ENCODE results near the gene OR5AU1.
"Not testable (repeated sequence)": the region's sequence is repeated elsewhere in the genome, so short reads cannot be mapped to it uniquely, and the experiment has no call there.

OR5AU1 gene

DNA sequence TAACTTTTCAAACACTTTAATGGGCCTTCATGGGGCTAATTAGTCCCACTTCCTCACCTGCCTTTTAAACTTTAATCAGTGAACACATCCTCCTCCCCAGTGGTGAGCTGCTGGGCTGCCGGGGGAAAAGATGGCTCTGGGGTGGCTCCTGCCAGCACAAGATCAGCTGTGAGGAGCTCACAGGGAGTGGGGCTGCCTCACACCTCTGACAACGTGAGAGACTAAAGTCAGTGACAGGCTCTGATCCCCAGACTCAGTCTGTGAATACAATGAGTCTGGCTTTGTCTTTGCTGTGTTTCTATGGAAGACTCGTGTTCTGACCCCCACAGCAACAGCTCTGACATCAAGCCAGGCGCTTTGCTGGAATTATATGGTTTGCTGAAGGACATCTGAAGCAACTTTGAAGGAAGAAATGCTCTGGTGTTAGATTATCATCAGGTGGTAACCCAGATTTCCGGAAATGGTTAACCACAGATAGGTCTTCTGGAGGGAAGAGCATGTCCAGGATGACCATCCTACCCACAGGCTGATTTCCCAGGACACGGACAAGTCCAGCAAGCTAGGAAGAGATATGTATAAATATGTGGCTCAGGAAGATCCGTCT, 9.2 kb upstream of the OR5AU1 start:
- H3K4me1 ChIP-seq (ENCODE audit: control insufficient read depth, insufficient read depth, low read length); H3K9ac ChIP-seq (ENCODE audit: low read length); H3K4me3 ChIP-seq (ENCODE audit: low read length); H3K36me3 ChIP-seq (ENCODE audit: control insufficient read depth, insufficient read depth, low read length); H3K27me3 ChIP-seq (ENCODE audit: control insufficient read depth, insufficient read depth, low read length); H3K9me3 ChIP-seq (ENCODE audit: control insufficient read depth, low read length): not testable (repeated sequence)

DNA sequence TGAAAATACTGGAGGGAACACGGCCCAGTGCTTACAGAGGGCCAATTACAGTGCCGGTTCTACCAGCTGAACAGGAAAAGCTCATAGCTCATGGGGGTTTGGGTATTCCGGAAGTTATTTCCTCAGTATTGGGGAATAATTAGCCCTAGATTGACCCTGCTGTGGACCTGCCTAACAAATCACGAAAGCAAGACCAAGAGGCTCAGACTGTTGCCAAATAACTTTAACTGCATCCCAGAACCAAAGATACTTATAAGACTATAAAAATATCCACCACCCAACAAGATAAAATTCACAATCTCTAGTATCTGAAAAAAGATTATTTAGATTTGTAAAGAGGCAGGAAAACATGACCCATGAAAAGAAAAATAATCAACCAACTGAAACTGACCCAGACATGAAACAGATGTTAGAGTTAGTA, 8.0 kb upstream of the OR5AU1 start:
- Histone ChIP-seq H3K9ac (ENCODE audit: low read length) (no peak overlapping the region), H3K27me3 (ENCODE audit: control insufficient read depth, insufficient read depth, low read length) (peaks cover 3% of the 10 kb centered on the region), H3K36me3 (ENCODE audit: control insufficient read depth, insufficient read depth, low read length) (no peaks in the 10 kb centered on the region), H3K9me3 (ENCODE audit: control insufficient read depth, low read length) (no peaks in the 10 kb centered on the region), H3K4me1 (ENCODE audit: control insufficient read depth, insufficient read depth, low read length) (no peaks in the 10 kb centered on the region), H3K4me3 (ENCODE audit: low read length) (no peak overlapping the region)

DNA sequence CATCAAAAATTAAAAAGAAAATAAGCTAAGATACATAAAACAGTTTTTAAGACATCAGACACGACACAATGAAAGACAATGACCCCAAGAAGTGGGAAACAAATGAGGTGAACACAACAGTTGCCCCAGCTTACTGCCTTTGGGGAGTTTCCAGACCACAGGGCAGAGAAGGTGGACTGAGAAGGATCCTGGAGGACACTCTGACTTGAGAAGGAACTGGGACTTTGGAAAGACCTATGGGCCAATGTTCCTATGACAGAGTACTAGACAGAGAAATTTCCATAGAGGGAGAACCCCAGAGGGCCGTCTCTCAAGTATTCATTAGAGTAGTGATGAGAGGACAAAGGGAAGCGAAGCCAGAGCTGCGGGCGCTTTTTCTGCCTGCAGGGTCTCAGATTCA, 6.2 kb upstream of the OR5AU1 start:
- H3K36me3 ChIP-seq (ENCODE audit: control insufficient read depth, insufficient read depth, low read length) = no peaks in the 10 kb centered on the region
- no peaks in the 10 kb centered on the region for H3K27me3 ChIP-seq (ENCODE audit: control insufficient read depth, insufficient read depth, low read length)
- H3K4me3 ChIP-seq (ENCODE audit: low read length) = no peak overlapping the region
- no peak overlapping the region for H3K9ac ChIP-seq (ENCODE audit: low read length)
- H3K4me1 ChIP-seq (ENCODE audit: control insufficient read depth, insufficient read depth, low read length) = no peaks in the 10 kb centered on the region
- H3K9me3 ChIP-seq (ENCODE audit: control insufficient read depth, low read length) = no peaks in the 10 kb centered on the region

DNA sequence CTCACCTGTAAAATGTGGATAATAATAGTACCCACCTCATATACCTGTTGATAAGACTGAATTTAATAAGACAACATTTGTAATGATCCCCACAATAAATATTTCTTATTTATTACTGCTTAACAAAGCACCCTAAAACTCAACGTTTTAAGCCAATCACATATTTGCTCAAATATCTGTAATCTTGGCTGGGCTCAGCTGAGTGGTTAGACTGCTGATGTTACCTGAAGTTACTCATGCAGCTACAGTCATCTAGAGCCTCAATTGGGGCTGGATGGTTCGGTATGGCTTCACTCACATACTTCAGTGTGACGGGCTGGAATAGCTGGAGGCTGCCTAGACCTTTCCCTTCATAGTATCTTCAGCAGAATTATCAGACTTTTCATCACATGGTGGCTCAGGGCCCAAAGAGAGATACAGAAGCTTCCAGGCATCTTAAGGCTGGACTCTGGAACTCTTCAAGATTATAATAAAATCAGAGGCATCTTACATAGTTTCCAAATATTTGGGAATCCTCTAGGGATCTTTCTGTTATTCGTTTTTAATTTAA, 4.3 kb upstream of the OR5AU1 start:
- H3K36me3 ChIP-seq (ENCODE audit: control insufficient read depth, insufficient read depth, low read length) = no peaks in the 10 kb centered on the region
- no peaks in the 10 kb centered on the region for H3K9me3 ChIP-seq (ENCODE audit: control insufficient read depth, low read length)
- H3K4me3 ChIP-seq (ENCODE audit: low read length) = no peak overlapping the region
- H3K4me1 ChIP-seq (ENCODE audit: control insufficient read depth, insufficient read depth, low read length) = no peaks in the 10 kb centered on the region
- peaks cover 2% of the 10 kb centered on the region for H3K27me3 ChIP-seq (ENCODE audit: control insufficient read depth, insufficient read depth, low read length)
- H3K9ac ChIP-seq (ENCODE audit: low read length) = no peak overlapping the region

DNA sequence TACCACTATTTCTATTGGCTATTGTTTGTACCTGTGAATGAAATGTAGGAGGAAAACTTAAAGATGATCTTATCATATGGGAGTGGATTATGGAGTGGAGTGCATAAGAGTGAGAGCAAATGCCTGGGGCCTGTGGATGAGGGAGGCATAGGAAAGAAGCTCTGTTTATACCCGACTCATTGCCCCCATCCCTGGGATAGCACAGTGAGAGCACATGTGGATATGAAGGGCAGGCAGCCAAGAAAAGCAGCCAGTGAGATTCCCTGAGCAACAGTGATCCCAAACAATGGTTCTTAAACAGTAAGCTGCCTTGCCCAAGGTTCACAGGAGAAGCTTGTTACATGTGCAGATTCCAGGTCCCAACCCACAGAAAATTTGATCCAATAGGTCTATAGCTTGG, 2.3 kb upstream of the OR5AU1 start:
- not testable (repeated sequence) for H3K4me1 ChIP-seq (ENCODE audit: control insufficient read depth, insufficient read depth, low read length); H3K4me3 ChIP-seq (ENCODE audit: low read length); H3K36me3 ChIP-seq (ENCODE audit: control insufficient read depth, insufficient read depth, low read length); H3K9me3 ChIP-seq (ENCODE audit: control insufficient read depth, low read length); H3K9ac ChIP-seq (ENCODE audit: low read length); H3K27me3 ChIP-seq (ENCODE audit: control insufficient read depth, insufficient read depth, low read length)

DNA sequence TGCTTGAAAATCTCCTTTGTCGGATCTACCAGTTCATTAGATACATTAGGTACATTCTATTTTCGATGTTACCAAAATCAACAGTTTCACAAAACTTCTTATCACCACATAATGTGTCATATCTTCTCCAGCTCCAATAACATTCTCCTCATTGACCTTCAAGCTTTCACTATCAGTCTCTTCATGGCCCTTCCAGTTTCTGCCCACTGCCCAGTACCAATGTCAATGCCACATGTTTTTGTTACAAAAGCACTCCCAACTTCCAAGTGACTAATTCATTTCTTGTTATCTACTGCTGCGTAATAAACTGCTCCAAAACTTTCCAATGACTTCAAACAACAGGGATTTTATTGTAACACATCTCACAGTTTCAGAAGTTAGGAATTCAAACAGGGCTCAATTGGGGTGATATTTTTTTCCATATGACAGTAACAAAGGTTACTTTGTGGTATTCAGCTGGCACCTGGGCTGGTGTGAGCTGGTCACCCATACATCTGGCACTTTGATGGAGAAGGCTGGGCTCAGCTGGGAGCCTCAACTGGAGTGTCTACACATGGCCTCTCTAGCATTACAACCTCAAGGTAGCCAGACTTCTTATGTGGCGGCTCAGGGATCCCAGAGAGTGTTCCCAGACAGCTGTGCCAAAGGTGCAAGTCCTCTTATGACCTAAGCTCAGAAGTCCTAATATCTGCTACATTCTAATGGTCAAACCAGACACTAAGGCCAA, 6.1 kb downstream of the OR5AU1 start:
- H3K4me3 ChIP-seq (ENCODE audit: low read length) = no peak overlapping the region
- no peaks in the 10 kb centered on the region for H3K27me3 ChIP-seq (ENCODE audit: control insufficient read depth, insufficient read depth, low read length)

DNA sequence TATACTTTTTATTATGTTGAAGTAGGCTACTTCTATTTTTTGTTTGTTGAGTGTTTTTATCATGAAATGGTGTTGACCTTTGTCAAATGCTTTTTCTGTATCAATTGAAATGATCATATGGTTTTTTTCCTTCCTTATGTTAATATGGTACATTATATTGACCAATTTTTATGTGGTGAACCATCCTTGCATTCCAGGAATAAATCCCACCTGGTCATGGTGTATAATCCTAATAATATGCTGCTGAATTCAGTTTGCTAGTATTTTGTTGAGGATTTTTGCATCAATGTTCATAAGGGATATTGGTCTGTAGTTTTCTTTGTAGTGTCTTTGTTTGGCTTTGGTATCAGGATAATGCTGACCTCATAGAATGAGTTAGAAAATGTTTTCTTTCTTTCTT, 10.4 kb downstream of the OR5AU1 start:
- Histone ChIP-seq H3K27me3 (ENCODE audit: control insufficient read depth, insufficient read depth, low read length) (no peaks in the 10 kb centered on the region), H3K9me3 (ENCODE audit: control insufficient read depth, low read length) (no peaks in the 10 kb centered on the region), H3K4me1 (ENCODE audit: control insufficient read depth, insufficient read depth, low read length) (no peaks in the 10 kb centered on the region), H3K36me3 (ENCODE audit: control insufficient read depth, insufficient read depth, low read length) (no peaks in the 10 kb centered on the region), H3K4me3 (ENCODE audit: low read length) (no peak overlapping the region), H3K9ac (ENCODE audit: low read length) (no peak overlapping the region)

More for the DNA sequence above, 6.1 kb downstream of the OR5AU1 start:
- no peaks in the 10 kb centered on the region for H3K36me3 ChIP-seq (ENCODE audit: control insufficient read depth, insufficient read depth, low read length)
- no peaks in the 10 kb centered on the region for H3K9me3 ChIP-seq (ENCODE audit: control insufficient read depth, low read length)
- no peaks in the 10 kb centered on the region for H3K4me1 ChIP-seq (ENCODE audit: control insufficient read depth, insufficient read depth, low read length)
- H3K9ac ChIP-seq (ENCODE audit: low read length) = no peak overlapping the region

DNA sequence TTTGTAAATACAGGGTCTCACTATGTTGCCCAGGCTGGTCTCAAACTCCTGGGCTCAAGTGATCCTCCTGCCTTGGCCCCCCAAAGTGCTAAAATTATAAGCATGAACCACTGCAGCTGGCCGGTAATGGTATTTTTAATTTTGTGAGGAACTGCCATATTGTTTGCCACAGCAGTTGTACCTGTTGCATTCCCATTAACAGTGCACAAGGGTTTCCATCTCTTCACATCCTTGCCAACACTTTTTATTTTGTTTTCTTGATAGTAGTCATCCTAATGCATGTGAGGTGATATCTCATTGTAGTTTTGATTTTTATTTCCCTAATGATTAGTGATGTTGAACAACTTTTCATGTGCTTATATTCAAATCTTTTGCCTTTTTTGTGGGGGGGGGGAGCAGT, 13.5 kb downstream of the OR5AU1 start:
- H3K9me3 ChIP-seq (ENCODE audit: control insufficient read depth, low read length) = no peaks in the 10 kb centered on the region
- H3K9ac ChIP-seq (ENCODE audit: low read length) = no peak overlapping the region
- no peaks in the 10 kb centered on the region for H3K4me1 ChIP-seq (ENCODE audit: control insufficient read depth, insufficient read depth, low read length)
- H3K4me3 ChIP-seq (ENCODE audit: low read length) = no peak overlapping the region
- H3K27me3 ChIP-seq (ENCODE audit: control insufficient read depth, insufficient read depth, low read length) = no peaks in the 10 kb centered on the region
- H3K36me3 ChIP-seq (ENCODE audit: control insufficient read depth, insufficient read depth, low read length) = no peaks in the 10 kb centered on the region

DNA sequence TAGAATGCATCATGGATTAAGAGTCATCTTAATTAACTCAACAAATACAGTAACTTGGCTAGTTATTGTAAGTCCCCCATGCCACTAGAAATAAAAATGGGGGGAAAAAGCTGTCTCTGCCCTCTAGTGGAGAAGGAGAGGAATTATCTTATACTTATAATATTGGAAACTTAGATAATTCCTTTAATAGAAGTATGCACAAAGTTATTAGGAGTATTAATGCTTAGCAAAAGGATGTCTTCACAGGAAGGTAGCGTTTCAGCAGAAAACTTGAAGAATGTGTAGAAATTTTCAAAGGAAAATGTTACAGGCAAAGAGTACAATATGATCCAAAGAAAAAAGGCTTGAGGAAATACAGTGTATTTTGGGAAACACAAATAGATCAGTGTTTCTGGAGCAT, 19.8 kb downstream of the OR5AU1 start:
- H3K4me1 ChIP-seq (ENCODE audit: control insufficient read depth, insufficient read depth, low read length) = no peaks in the 10 kb centered on the region
- no peak overlapping the region for H3K4me3 ChIP-seq (ENCODE audit: low read length)

DNA sequence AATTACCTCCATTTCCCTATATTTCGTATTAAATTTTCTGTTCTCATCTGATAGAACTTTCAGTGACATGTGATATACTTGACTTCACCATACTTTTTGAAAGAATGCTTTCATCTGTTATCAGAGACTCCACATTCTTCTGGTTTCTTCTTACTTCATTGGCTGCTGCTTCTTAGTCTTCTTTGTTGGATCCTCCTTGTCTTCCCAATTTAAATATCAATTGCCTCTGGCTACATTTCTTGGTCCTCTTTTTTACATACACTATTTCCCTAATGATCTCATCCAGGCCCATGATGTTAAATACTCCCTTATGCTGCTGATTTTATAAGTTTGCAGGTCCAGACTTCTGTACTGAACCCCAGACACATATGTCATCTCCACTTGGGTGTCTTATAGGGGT, 22.0 kb downstream of the OR5AU1 start:
- no peaks in the 10 kb centered on the region for H3K36me3 ChIP-seq (ENCODE audit: control insufficient read depth, insufficient read depth, low read length)
- H3K4me3 ChIP-seq (ENCODE audit: low read length) = no peak overlapping the region
- H3K9ac ChIP-seq (ENCODE audit: low read length) = no peak overlapping the region
- H3K4me1 ChIP-seq (ENCODE audit: control insufficient read depth, insufficient read depth, low read length) = no peaks in the 10 kb centered on the region
- H3K9me3 ChIP-seq (ENCODE audit: control insufficient read depth, low read length) = no peaks in the 10 kb centered on the region
- H3K27me3 ChIP-seq (ENCODE audit: control insufficient read depth, insufficient read depth, low read length) = no peaks in the 10 kb centered on the region

More for the DNA sequence above, 19.8 kb downstream of the OR5AU1 start:
- Histone ChIP-seq H3K36me3 (ENCODE audit: control insufficient read depth, insufficient read depth, low read length) (no peaks in the 10 kb centered on the region), H3K27me3 (ENCODE audit: control insufficient read depth, insufficient read depth, low read length) (no peaks in the 10 kb centered on the region), H3K9ac (ENCODE audit: low read length) (no peak overlapping the region), H3K9me3 (ENCODE audit: control insufficient read depth, low read length) (no peaks in the 10 kb centered on the region)

DNA sequence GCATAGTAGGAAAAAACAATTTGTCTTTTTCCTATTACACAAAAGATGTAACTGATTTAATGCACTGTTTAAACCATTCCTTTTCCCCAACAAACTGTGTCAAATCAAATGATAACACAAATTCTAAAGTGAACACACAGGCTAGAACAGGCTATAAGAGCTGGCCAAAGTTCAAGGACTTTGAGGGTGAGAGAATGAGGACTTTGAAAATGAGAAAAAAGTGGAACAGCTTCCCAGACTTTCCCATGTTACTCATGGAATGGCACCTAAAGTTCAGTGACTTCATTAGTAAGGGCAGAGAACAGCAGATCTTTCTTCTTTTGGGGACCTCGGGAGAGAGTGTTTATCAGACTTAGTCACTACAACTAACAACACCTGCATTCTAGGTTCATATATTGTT, 32.4 kb downstream of the OR5AU1 start:
- H3K9me3 ChIP-seq (ENCODE audit: control insufficient read depth, low read length) = no peaks in the 10 kb centered on the region
- H3K36me3 ChIP-seq (ENCODE audit: control insufficient read depth, insufficient read depth, low read length) = no peaks in the 10 kb centered on the region
- H3K9ac ChIP-seq (ENCODE audit: low read length) = no peak overlapping the region
- no peaks in the 10 kb centered on the region for H3K4me1 ChIP-seq (ENCODE audit: control insufficient read depth, insufficient read depth, low read length)
- no peaks in the 10 kb centered on the region for H3K27me3 ChIP-seq (ENCODE audit: control insufficient read depth, insufficient read depth, low read length)
- H3K4me3 ChIP-seq (ENCODE audit: low read length) = no peak overlapping the region

DNA sequence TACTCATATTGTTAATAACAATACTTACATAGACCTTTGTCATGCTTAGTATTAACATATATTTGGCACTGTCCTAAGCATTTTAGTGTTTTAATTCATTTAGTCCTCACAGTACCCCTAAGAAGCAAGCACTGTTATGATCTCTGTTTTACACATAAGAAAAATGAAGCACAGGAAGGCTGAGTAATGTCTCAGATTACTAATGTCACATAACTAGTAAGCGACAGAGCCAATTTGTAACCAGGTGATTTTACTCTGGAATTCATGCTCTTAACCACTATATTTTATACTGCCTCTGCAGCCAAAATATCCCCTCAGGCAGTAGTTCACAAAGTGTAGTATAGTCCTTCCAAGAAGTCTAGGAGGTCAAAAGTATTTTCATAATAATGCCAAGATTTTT, 34.7 kb downstream of the OR5AU1 start:
- Histone ChIP-seq H3K4me3 (ENCODE audit: low read length) (no peak overlapping the region), H3K36me3 (ENCODE audit: control insufficient read depth, insufficient read depth, low read length) (no peaks in the 10 kb centered on the region), H3K9me3 (ENCODE audit: control insufficient read depth, low read length) (no peaks in the 10 kb centered on the region), H3K4me1 (ENCODE audit: control insufficient read depth, insufficient read depth, low read length) (no peaks in the 10 kb centered on the region), H3K27me3 (ENCODE audit: control insufficient read depth, insufficient read depth, low read length) (no peaks in the 10 kb centered on the region), H3K9ac (ENCODE audit: low read length) (no peak overlapping the region)

All from mucosa of stomach (tissue), 1 donor.